AG08396 (cell line): Measurements from ENCODE around the gene NKX2-4.
A peak's percentile ranks its signal among the peaks of the same experiment; 100 is the strongest.

Source experiments
- DNase-seq: peaks from one replicate; pipeline ENCODE4 v3.0.0; 2012; ENCODE audit warnings: low spot score, mixed read lengths

Gene NKX2-4

DNA sequence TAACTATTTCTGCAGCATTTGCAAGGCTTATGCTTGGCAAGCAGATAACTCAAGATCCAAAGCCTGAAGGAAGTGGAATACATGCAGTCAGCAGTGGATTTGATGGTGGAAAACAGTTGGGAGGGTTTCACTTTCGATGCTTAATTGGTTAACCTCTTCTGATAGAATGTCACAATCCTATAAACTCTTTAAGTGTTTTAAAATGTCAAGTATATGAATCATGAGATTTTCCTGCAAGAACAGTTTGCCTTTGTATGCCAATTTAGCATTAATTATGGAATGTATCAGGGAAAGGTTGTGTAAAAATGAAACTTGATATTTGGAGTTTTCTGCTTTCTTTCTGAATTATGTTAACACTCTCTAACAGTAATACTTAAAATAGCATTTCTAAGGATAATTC, 36.6 kb downstream of the NKX2-4 start:
- peak; percentile 8 for DNase-seq

GRCh38 chr20:21358737-21359136, 38.6 kb downstream of the NKX2-4 start:
- DNase-seq = no peak

DNA sequence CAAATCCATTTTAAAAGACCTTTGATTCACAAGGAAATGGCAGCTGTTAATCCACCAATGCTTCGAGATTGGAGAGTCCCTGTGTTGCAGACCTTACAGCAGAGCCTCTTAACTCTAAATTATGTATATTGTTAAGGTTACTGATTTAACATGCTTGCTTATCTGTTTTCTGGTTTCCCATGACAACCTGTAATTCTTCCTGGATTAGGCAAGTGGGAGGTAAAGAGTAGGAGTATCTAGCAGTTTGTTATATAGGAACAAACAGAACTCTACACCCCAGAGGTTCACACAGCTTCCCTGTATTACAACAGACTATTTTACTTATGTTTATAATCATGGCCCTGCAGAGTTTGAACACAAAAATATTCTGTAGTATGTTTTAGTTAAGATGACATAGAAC, 39.5 kb downstream of the NKX2-4 start:
- no peak for DNase-seq

DNA sequence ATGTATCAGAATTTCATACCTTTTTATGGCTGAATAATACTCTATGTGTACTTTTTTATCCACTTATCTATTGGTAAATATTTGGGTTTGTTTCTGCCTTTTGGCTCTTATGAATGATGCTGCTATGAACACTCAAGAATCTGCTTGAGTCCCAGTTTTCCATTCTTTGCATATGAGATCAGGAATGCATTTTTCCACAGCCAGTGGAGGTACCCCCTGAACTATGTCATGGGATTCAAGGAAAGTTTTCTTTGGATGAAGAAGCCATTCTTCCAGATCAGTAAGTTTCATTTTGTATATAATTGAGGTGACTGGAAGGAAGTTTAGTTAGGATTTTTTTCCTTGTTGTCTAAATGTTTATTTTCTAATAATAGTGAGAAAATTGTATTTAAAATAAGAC, 40.9 kb downstream of the NKX2-4 start:
- DNase-seq = no peak

DNA sequence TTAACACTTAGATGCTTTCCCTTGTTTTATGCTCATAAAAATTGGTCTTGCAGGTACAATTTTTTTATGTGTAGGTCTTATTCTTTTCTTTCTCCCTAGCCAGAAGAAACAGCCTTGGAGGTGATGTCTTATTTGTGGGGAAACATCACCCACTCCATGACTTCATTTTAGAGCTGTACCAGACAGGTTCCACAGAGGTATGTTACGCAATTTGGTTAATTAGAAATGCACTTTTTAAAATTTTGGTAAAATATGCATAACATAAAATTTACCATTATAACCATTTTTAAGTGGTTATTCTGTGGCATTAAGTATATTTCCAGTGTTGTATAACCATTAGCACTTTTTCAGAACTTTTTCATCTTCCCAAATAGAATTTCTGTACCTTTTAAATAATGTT, 41.3 kb downstream of the NKX2-4 start:
- DNase-seq = no peak

DNA sequence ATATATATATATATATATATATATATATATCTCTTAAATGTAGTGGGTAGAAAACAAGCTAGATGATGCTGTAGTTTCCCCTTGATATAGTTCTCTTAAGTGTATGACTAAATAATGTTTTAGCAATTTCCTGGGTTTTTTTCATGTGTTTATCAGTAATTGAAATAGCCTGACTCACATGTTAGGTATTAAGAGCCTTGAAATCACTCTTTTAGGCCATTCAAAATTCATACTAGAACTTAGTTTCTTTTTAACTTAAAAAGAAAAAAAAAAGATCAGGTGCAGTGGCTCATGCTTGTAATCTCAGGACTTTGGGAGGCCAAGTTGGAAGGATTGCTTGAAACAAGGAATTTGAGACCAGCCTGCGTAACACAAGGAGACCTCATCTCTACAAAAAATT, 44.1 kb downstream of the NKX2-4 start:
- peak; percentile 9 for DNase-seq

- DNase-seq = no peak
These were observed 44.6 kb downstream of the NKX2-4 start for GRCh38 chr20:21352703-21353102.
